ENCODE data around the gene ATP8A2. TPM values are rescaled to one million over a fixed set of nuclear protein-coding genes. Genes with fewer than 3 reads are reported as not detected.

The ATP8A2 gene
- total and polyA plus RNA-seq, 10 of the 15 experiments (the other 5 are each of a cell fraction or from before 2014, with no cell fraction given) = 0.01 to 0.04 (median 0.04) TPM; not detected in 7

DNA sequence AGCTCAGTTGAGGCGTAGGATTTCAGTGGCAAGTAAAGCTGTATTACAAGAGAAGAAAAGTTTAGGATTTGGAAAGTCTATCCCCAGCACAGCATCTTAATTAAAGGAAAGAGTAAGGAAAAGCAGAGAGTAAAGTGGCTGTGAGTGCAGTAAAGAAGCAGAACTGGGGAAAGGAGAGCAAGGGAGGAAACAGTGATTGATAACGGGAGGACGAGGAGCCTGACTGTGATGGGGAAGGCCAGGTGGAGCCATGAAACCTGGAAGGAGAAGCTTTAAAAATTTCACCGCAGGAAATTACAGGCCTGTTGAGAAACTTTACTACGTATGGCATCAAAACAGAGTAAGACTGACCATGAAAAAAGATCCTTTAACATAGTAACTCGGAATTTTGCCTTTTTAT, 504.5 kb downstream of the ATP8A2 start:
- intact Hi-C loops (cut with micrococcal nuclease; ENCODE audit: unreplicated experiment) = no loop called here
- ChIA-PET CTCF (no interaction called here), POLR2A (no interaction called here)

DNA sequence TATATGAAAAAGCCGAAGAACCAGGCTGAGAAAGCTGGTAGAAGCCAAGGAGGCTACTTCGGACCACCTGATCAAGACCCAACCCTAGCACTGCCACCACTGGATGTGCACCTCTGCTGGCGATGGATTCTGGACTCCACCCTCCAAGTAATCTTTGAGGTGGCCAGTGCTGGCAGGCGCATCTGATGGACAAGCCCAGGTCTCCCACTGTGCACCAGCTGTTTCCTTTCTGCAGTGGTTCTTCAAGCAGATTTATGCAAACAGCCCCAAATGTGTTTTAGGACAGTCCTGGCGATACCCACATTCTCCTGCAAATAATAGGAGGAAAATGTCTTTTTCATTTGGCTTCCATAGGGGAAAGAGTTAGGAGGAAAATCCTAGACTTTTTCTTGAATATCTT, 507.7 kb downstream of the ATP8A2 start:
- H3K9ac ChIP-seq (ENCODE audit: control insufficient read depth, insufficient read depth, low read length) = no peak overlapping the region
- in situ Hi-C loops (cut with MboI) (no loop called here), intact Hi-C loops (cut with micrococcal nuclease; ENCODE audit: unreplicated experiment) (no loop called here)
- FAIRE-seq (no peak), DNase-seq (ENCODE audit: low read depth, low spot score) (no peak), ATAC-seq (no peak)
- no peaks in the 10 kb centered on the region for H3K9me3 ChIP-seq (replicated peaks; ENCODE audit: control insufficient read depth, insufficient read depth, low read length)
- ChIA-PET SMC1A (ENCODE audit: uncharacterized antibody, unreplicated experiment) (no interaction called here), CTCF (no interaction called here), POLR2A (no interaction called here), RAD21 (ENCODE audit: unreplicated experiment) (no interaction called here)
- H3K27ac ChIP-seq (ENCODE audit: control insufficient read depth, insufficient read depth) = no peak overlapping the region
- no peak overlapping the region for H3K4me3 ChIP-seq
- no peaks in the 10 kb centered on the region for H3K4me1 ChIP-seq (ENCODE audit: control insufficient read depth, insufficient read depth, low read length)
- BruUV-seq (replicated peaks) = no TSS peak
- H4K20me1 ChIP-seq (ENCODE audit: control insufficient read depth, insufficient read depth) = no peaks in the 10 kb centered on the region; the same call in 1 of the 2 replicates
- no peak for TF ChIP-seq CREB1 (IDR thresholded peaks at IDR 0.05; ENCODE audit: low read depth)
- TF ChIP-seq MEF2B (IDR thresholded peaks at IDR 0.05; ENCODE audit: partially characterized antibody, poor library complexity, severe bottlenecking) = no peak
- TF ChIP-seq SMARCA5 (IDR thresholded peaks at IDR 0.05) = no peak
- no peak for TF ChIP-seq SIN3A (IDR thresholded peaks at IDR 0.05; ENCODE audit: low read depth, low read length)
- no peak for TF ChIP-seq PAX5 (IDR thresholded peaks at IDR 0.05; ENCODE audit: borderline replicate concordance, low read depth, low read length)
- no peak for TF ChIP-seq STAT3 (IDR thresholded peaks at IDR 0.05; ENCODE audit: low read depth, low read length)
- no peak for TF ChIP-seq RCOR1 (conservative IDR thresholded peaks at IDR 0.05; ENCODE audit: low read depth, low read length)
- no peak for TF ChIP-seq ZNF384 (IDR thresholded peaks at IDR 0.05; ENCODE audit: borderline replicate concordance, low read depth, low read length)
- TF ChIP-seq PML (IDR thresholded peaks at IDR 0.05; ENCODE audit: low read length) = no peak
- TF ChIP-seq NFYA (IDR thresholded peaks at IDR 0.05; ENCODE audit: borderline replicate concordance, low read depth, low read length) = no peak
- no peak overlapping the region for H2AFZ ChIP-seq (ENCODE audit: control insufficient read depth, low read depth, low read length)
- WGBS (ENCODE audit: insufficient coverage, insufficient replicate concordance, low lambda C conversion rate, missing lambda C conversion rate) = 33% methylated on average over 5 of the region's 5 CpGs
- no peaks in the 10 kb centered on the region for H3K36me3 ChIP-seq (ENCODE audit: control insufficient read depth in 2 of 2, insufficient read depth in 2 of 2, low read length in 1 of 2)
- no peak overlapping the region for H3K4me2 ChIP-seq (ENCODE audit: control insufficient read depth, insufficient read depth)
- no peaks in the 10 kb centered on the region for H3K27me3 ChIP-seq (replicated peaks in 1 of 2; ENCODE audit: control insufficient read depth in 2 of 2, insufficient read depth in 2 of 2, low read length in 1 of 2)
- H3K79me2 ChIP-seq (ENCODE audit: control insufficient read depth, insufficient read depth, low read length) = no peaks in the 10 kb centered on the region

More for the DNA sequence above, 504.5 kb downstream of the ATP8A2 start:
- no peaks in the 10 kb centered on the region; the same call in 1 of the 2 replicates for H4K20me1 ChIP-seq (ENCODE audit: control insufficient read depth, insufficient read depth)
- H3K79me2 ChIP-seq (ENCODE audit: control insufficient read depth, insufficient read depth, low read length) = no peaks in the 10 kb centered on the region
- H3K4me2 ChIP-seq (ENCODE audit: control insufficient read depth, insufficient read depth) = no peak overlapping the region
- 40% methylated on average over 6 of the region's 6 CpGs for WGBS (ENCODE audit: insufficient coverage, insufficient replicate concordance, low lambda C conversion rate, missing lambda C conversion rate)
- in situ Hi-C loops (cut with MboI) = no loop called here
- RAD21 ChIA-PET (ENCODE audit: unreplicated experiment) = no interaction called here
- TF ChIP-seq, protein P1, sequence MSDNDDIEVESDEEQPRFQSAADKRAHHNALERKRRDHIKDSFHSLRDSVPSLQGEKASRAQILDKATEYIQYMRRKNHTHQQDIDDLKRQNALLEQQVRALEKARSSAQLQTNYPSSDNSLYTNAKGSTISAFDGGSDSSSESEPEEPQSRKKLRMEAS (IDR thresholded peaks at IDR 0.05; ENCODE audit: low read depth, low read length) = no peak
- TF ChIP-seq CBX3 (IDR thresholded peaks at IDR 0.05; ENCODE audit: borderline replicate concordance, low read depth) (no peak), TCF7 (IDR thresholded peaks at IDR 0.05; ENCODE audit: borderline replicate concordance) (no peak), IKZF1 (conservative IDR thresholded peaks at IDR 0.05) (no peak), YBX1 (IDR thresholded peaks at IDR 0.05) (no peak), CHD1 (IDR thresholded peaks at IDR 0.05; ENCODE audit: low read depth, low read length) (no peak), EGR1 (IDR thresholded peaks at IDR 0.05; ENCODE audit: borderline replicate concordance in 1 of 2, low read depth in 2 of 2, low read length in 2 of 2) (no peak), POU2F2 (IDR thresholded peaks at IDR 0.05; ENCODE audit: borderline replicate concordance, low read depth, low read length) (no peak), NRF1 (conservative IDR thresholded peaks at IDR 0.05; ENCODE audit: low read depth, low read length) (no peak), HDGF (IDR thresholded peaks at IDR 0.05) (no peak), SREBF1 (IDR thresholded peaks at IDR 0.05; ENCODE audit: low read length) (no peak), MYB (IDR thresholded peaks at IDR 0.05; ENCODE audit: borderline replicate concordance, low read depth, low read length) (no peak), LARP7 (IDR thresholded peaks at IDR 0.05) (no peak), SIN3A (IDR thresholded peaks at IDR 0.05; ENCODE audit: low read depth, low read length) (no peak), RUNX3 (IDR thresholded peaks at IDR 0.05; ENCODE audit: low read length) (no peak), RB1 (IDR thresholded peaks at IDR 0.05; ENCODE audit: borderline replicate concordance) (no peak), NBN (IDR thresholded peaks at IDR 0.05) (no peak)
- no peak for FAIRE-seq
- no peak overlapping the region for H2AFZ ChIP-seq (ENCODE audit: control insufficient read depth, low read depth, low read length)
- H3K27ac ChIP-seq (ENCODE audit: control insufficient read depth, insufficient read depth) = no peak overlapping the region
- no peak for DNase-seq (ENCODE audit: low read depth, low spot score)
- no peak for ATAC-seq
- BruUV-seq (replicated peaks) = no TSS peak
- no peak overlapping the region for H3K9ac ChIP-seq (ENCODE audit: control insufficient read depth, insufficient read depth, low read length)
- no peaks in the 10 kb centered on the region for H3K9me3 ChIP-seq (replicated peaks; ENCODE audit: control insufficient read depth, insufficient read depth, low read length)
- no peak overlapping the region for H3K4me3 ChIP-seq
- H3K27me3 ChIP-seq (replicated peaks in 1 of 2; ENCODE audit: control insufficient read depth in 2 of 2, insufficient read depth in 2 of 2, low read length in 1 of 2) = no peaks in the 10 kb centered on the region
- H3K36me3 ChIP-seq (ENCODE audit: control insufficient read depth in 2 of 2, insufficient read depth in 2 of 2, low read length in 1 of 2) = no peaks in the 10 kb centered on the region
- SMC1A ChIA-PET (ENCODE audit: uncharacterized antibody, unreplicated experiment) = interaction anchor here (0.7 kb wide), 1 partner anchor 922 kb away, joined by 3 read pairs; no protein-coding TSS in a partner anchor
- H3K4me1 ChIP-seq (ENCODE audit: control insufficient read depth, insufficient read depth, low read length) = no peaks in the 10 kb centered on the region

All from GM12878 (cell line).